ENCODE data around the gene CLEC4F. TPM values are rescaled to one million over a fixed set of nuclear protein-coding genes. Genes with fewer than 3 reads are reported as not detected.

CLEC4F gene
- total RNA-seq = not detected in 2 replicates

DNA sequence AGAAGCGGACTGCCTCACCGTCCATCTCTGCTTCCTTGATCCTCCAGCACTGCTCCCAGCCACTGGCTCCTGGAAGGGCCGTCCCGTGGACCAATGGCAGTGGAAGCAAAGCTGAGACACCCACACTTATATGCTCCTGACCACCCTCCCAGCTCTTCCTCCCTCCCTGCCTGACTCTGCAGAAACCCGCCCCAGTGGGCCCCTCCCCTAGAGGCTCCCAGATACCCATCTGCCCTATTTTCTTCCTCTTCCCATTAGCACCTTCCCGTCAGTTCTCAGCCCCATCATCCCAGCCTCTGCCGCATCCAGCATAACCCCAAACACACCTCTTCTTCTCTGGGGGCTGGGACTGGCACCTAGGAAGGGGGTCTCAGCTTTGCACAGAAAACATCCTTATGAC, at the start of gene CLEC4F:
Gene CLEC4F, minus strand, starts transcription at position 101 of the 400 bp plus-strand sequence. Its CDS starts 76 bp downstream, at position 25.

DNA sequence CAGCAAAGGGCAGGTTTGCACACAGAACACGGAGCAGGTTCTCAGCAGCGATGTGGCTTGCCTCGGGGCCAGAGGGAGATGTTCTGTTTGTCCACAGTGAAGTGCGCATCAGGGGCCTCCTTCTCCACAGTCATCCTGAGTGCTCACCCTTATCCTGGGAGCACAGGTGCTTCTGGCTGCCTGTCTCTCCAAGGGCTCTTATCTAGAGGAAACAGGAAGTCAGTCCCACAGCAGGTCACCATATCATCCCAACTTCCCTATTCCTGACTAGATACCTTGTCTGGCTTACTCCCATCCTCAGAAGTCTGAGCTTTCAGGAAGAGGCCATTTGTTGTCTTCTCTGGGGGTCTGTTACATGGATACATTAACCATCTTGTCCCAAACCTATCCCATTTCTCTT, 15.2 kb upstream of the CLEC4F start, which contains the start of gene CD207:
Gene CD207, minus strand, starts transcription at position 174 of the 400 bp plus-strand sequence. Its CDS starts 40 bp downstream, at position 134.

GRCh38 chr2:70790136-70790828, 30.1 kb downstream of the CLEC4F start, which contains the start of gene FIGLA:
Gene FIGLA (minus strand): TSS chr2:70790643. CDS start chr2:70790638, 5 bp downstream.

GRCh38 chr2:70767699-70768589, 52.5 kb downstream of the CLEC4F start, which contains the start of gene ADD2:
Gene ADD2 (minus strand): TSS chr2:70768200. CDS start chr2:70706408, 61,792 bp downstream.

Other genes with a start within 250 kb of the CLEC4F start
- gene ADD2, start 52.4 kb downstream of the CLEC4F start, total RNA-seq = not detected in 2 replicates
- gene FIGLA, start 30.0 kb downstream of the CLEC4F start, total RNA-seq = not detected in 2 replicates
- gene CD207, start 15.2 kb upstream of the CLEC4F start, total RNA-seq = 0.09 TPM in 1 of 2 replicates, not detected in the other
- 0.79 and 2.4 TPM in 2 replicates for gene VAX2, start 80.0 kb upstream of the CLEC4F start, total RNA-seq
- 0.79 and 1.3 TPM in 2 replicates for gene ATP6V1B1, start 115.3 kb upstream of the CLEC4F start, total RNA-seq
- gene ANKRD53, start 158.0 kb upstream of the CLEC4F start, total RNA-seq = 0.95 and 1.7 TPM in 2 replicates
- gene TEX261, start 174.3 kb upstream of the CLEC4F start, total RNA-seq = 22.1 and 34.9 TPM in 2 replicates
- 70.6 and 106 TPM in 2 replicates for gene NAGK, start 248.0 kb upstream of the CLEC4F start, total RNA-seq

Measured in bronchial smooth muscle cell (primary cell).